Measurements from ENCODE around the gene OPN1MW3. TPM values are rescaled to one million over a fixed set of nuclear protein-coding genes. Genes with fewer than 3 reads are reported as not detected.

OPN1MW3 gene
- total RNA-seq, 1 donor from 2014 or later = not detected

DNA sequence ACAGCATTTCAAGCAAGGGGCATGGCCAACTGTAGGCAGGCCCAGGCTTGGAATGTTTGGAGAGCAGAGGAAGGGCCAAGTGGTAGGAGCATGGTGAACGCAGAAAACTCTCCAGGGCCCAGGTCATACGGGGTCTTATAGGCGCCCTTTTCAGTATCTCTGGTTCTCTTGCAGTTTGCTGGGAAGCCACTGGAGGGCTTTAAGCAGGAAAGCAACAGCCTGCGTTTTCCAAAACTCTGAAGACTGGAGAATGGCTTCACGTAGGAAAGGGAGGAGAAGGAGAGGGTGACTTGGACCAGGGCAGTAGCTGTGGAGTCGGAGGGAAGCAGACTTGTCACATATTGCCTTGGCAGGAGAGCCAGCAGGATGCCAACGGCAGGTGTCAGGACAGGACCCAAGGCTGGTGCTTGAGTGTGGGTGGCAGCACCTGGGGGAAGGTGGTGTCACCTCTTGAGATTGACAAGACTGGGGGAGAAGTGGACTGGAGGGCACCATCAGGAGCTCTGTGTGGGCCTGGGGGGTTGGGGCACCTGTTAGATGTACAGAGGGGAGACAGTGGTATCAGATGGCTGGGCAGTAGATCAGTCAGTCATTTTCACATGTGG lies 60.1 kb downstream of the OPN1MW3 start:
- intact Hi-C loops (cut with micrococcal nuclease) = loop anchor here (2.0 kb wide), 1 partner anchor 217 kb away; no protein-coding TSS in a partner anchor
- TF ChIP-seq, protein P1, sequence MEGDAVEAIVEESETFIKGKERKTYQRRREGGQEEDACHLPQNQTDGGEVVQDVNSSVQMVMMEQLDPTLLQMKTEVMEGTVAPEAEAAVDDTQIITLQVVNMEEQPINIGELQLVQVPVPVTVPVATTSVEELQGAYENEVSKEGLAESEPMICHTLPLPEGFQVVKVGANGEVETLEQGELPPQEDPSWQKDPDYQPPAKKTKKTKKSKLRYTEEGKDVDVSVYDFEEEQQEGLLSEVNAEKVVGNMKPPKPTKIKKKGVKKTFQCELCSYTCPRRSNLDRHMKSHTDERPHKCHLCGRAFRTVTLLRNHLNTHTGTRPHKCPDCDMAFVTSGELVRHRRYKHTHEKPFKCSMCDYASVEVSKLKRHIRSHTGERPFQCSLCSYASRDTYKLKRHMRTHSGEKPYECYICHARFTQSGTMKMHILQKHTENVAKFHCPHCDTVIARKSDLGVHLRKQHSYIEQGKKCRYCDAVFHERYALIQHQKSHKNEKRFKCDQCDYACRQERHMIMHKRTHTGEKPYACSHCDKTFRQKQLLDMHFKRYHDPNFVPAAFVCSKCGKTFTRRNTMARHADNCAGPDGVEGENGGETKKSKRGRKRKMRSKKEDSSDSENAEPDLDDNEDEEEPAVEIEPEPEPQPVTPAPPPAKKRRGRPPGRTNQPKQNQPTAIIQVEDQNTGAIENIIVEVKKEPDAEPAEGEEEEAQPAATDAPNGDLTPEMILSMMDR (IDR thresholded peaks at IDR 0.05) = no peak
- no peak for ATAC-seq (ENCODE audit: low read depth)
- no peak overlapping the region for H3K27ac Mint-ChIP-seq
- H3K27me3 Mint-ChIP-seq = no peaks in the 10 kb centered on the region
- ChIA-PET CTCF (interaction anchor here (1.7 kb wide), 1 partner anchor 181 kb away, joined by 4 read pairs; no protein-coding TSS in a partner anchor), POLR2A (no interaction called here)
- DNase-seq = no peak
- no peaks in the 10 kb centered on the region for H3K36me3 Mint-ChIP-seq (ENCODE audit: low read depth)
- no peak overlapping the region for H3K4me3 Mint-ChIP-seq
- peaks cover 29% of the 10 kb centered on the region for H3K4me1 Mint-ChIP-seq
- no peaks in the 10 kb centered on the region for H3K9me3 Mint-ChIP-seq

DNA sequence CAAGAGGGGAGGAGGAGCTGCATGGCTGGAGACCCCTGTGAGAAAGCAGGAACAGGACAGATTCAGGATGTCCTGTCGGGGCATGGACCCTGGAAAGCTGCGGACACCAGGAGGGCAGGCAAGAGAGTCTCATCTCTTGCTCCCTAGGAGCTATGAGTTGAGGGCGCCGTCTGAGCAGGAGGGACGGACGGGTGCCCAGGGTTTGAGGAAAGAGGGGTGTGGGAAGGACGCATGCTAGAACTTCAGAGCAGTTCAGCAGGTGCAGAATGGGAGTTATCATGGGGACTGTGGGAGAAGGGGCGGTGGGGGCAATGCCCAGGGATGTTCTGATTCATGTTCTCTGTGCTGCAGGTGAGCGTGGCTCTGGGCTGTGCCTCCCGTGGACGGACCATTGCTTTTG lies 63.0 kb downstream of the OPN1MW3 start:
- Mint-ChIP-seq H3K27ac (no peak overlapping the region), H3K27me3 (no peaks in the 10 kb centered on the region), H3K4me3 (no peak overlapping the region), H3K36me3 (ENCODE audit: low read depth) (no peaks in the 10 kb centered on the region), H3K4me1 (peaks cover 37% of the 10 kb centered on the region), H3K9me3 (no peaks in the 10 kb centered on the region)
- TF ChIP-seq, protein P1 (IDR thresholded peaks at IDR 0.05) = no peak
- intact Hi-C loops (cut with micrococcal nuclease) = loop anchor here (5.0 kb wide), 1 partner anchor 188 kb away; no protein-coding TSS in a partner anchor
- CTCF ChIA-PET = no interaction called here
- POLR2A ChIA-PET = no interaction called here
- DNase-seq (no peak), ATAC-seq (ENCODE audit: low read depth) (no peak)

Other genes starting within 250 kb of the OPN1MW3 start
- gene IRAK1, start 237.7 kb upstream of the OPN1MW3 start, total RNA-seq = 134 and 146 TPM in 2 replicates
- 56.8 and 69.0 TPM in 2 replicates for gene MECP2, start 159.9 kb upstream of the OPN1MW3 start, total RNA-seq
- gene OPN1LW, start 113.3 kb upstream of the OPN1MW3 start, total RNA-seq = not detected in 2 replicates
- gene OPN1MW, start 75.0 kb upstream of the OPN1MW3 start, total RNA-seq = not detected in 2 replicates
- gene OPN1MW2, start 37.8 kb upstream of the OPN1MW3 start, total RNA-seq = not detected in 2 replicates
- not detected in 2 replicates for gene TEX28, start 37.5 kb downstream of the OPN1MW3 start, total RNA-seq
- not detected in 2 replicates for gene TKTL1, start 38.2 kb downstream of the OPN1MW3 start, total RNA-seq
- 605 and 679 TPM in 2 replicates for gene FLNA, start 117.1 kb downstream of the OPN1MW3 start, total RNA-seq
- gene EMD, start 121.7 kb downstream of the OPN1MW3 start, total RNA-seq = 68.4 and 70.2 TPM in 2 replicates
- gene RPL10, start 140.8 kb downstream of the OPN1MW3 start, total RNA-seq = 5,113 and 5,534 TPM in 2 replicates
- gene DNASE1L1, start 151.7 kb downstream of the OPN1MW3 start, total RNA-seq = 15.3 and 15.8 TPM in 2 replicates
- 50.5 and 66.1 TPM in 2 replicates for gene TAFAZZIN, start 154.0 kb downstream of the OPN1MW3 start, total RNA-seq
- gene ATP6AP1, start 171.1 kb downstream of the OPN1MW3 start, total RNA-seq = 36.6 and 38.8 TPM in 2 replicates
- 112 and 127 TPM in 2 replicates for gene GDI1, start 179.6 kb downstream of the OPN1MW3 start, total RNA-seq
- 52.5 and 56.0 TPM in 2 replicates for gene FAM50A, start 186.6 kb downstream of the OPN1MW3 start, total RNA-seq
- 58.9 and 69.5 TPM in 2 replicates for gene PLXNA3, start 200.7 kb downstream of the OPN1MW3 start, total RNA-seq
- gene LAGE3, start 221.7 kb downstream of the OPN1MW3 start, total RNA-seq = 16.6 and 18.9 TPM in 2 replicates
- 20.4 and 20.9 TPM in 2 replicates for gene UBL4A, start 229.0 kb downstream of the OPN1MW3 start, total RNA-seq
- 13.4 and 17.1 TPM in 2 replicates for gene SLC10A3, start 233.0 kb downstream of the OPN1MW3 start, total RNA-seq